HEK293 (cell line): Measurements from ENCODE around the gene COX19.
A peak's percentile ranks its signal among the peaks of the same experiment; 100 is the strongest.

Source experiments
- BCL11A ChIP-seq: fragments of 450-650 bp; formaldehyde crosslinking; IDR thresholded peaks from 2 replicates; pipeline ENCODE4 v1.5.1; 2016; ENCODE audit warnings: low read depth, missing biosample characterization, missing genetic modification characterization
- GLIS1 ChIP-seq: fragments of 450-650 bp; formaldehyde crosslinking; IDR thresholded peaks from 2 replicates; pipeline ENCODE4 v1.5.1; 2016; ENCODE audit warnings: missing biosample characterization, missing genetic modification characterization
- GLIS2 ChIP-seq: fragments of 450-650 bp; formaldehyde crosslinking; IDR thresholded peaks from 2 replicates; pipeline ENCODE4 v1.5.1; 2016; ENCODE audit warnings: missing biosample characterization, missing genetic modification characterization
- IKZF3 ChIP-seq: fragments of 450-650 bp; IDR thresholded peaks from 2 replicates; pipeline ENCODE4 v1.5.0; 2018; ENCODE audit warnings: missing biosample characterization, mild to moderate bottlenecking, missing genetic modification characterization, moderate library complexity
- YY1 ChIP-seq: fragments of 450-650 bp; formaldehyde crosslinking; IDR thresholded peaks from 2 replicates; pipeline ENCODE4 v1.5.1; 2018; ENCODE audit warnings: missing biosample characterization, missing genetic modification characterization
- ZBTB6 ChIP-seq: fragments of 450-650 bp; formaldehyde crosslinking; IDR thresholded peaks from 2 replicates; pipeline ENCODE4 v1.5.1; 2017; ENCODE audit warnings: missing biosample characterization, missing genetic modification characterization
- ZFHX2 ChIP-seq: fragments of 450-650 bp; formaldehyde crosslinking; conservative IDR thresholded peaks from 2 replicates; pipeline ENCODE4 v1.5.1; 2016; ENCODE audit warnings: missing biosample characterization, missing genetic modification characterization
- ZNF324 ChIP-seq: fragments of 450-650 bp; formaldehyde crosslinking; IDR thresholded peaks from 2 replicates; pipeline ENCODE4 v1.5.1; 2016; ENCODE audit warnings: missing biosample characterization, missing genetic modification characterization
- ZNF488 ChIP-seq: fragments of 450-650 bp; formaldehyde crosslinking; IDR thresholded peaks from 2 replicates; pipeline ENCODE4 v1.5.1; 2016; ENCODE audit warnings: missing biosample characterization, missing genetic modification characterization
- ZNF658 ChIP-seq: fragments of 450-650 bp; formaldehyde crosslinking; IDR thresholded peaks from 2 replicates; pipeline ENCODE4; 2016; ENCODE audit warnings: missing biosample characterization, missing genetic modification characterization
- ZNF704 ChIP-seq: fragments of 450-650 bp; formaldehyde crosslinking; IDR thresholded peaks from 2 replicates; pipeline ENCODE4 v1.5.1; 2016; ENCODE audit warnings: missing biosample characterization, missing genetic modification characterization
- ZNF747 ChIP-seq: fragments of 450-650 bp; formaldehyde crosslinking; IDR thresholded peaks from 2 replicates; pipeline ENCODE4 v1.5.1; 2016; ENCODE audit warnings: missing biosample characterization, missing genetic modification characterization
- ZNF792 ChIP-seq: fragments of 450-650 bp; formaldehyde crosslinking; IDR thresholded peaks from 2 replicates; pipeline ENCODE4 v1.5.1; 2016; ENCODE audit warnings: missing biosample characterization, missing genetic modification characterization
- ZSCAN30 ChIP-seq: fragments of 450-650 bp; IDR thresholded peaks from 2 replicates; pipeline ENCODE4 v1.5.1; 2018; ENCODE audit warnings: missing biosample characterization, mild to moderate bottlenecking, missing genetic modification characterization, moderate library complexity
- TF ChIP-seq, protein P1 (sequence below): fragments of 450-650 bp; formaldehyde crosslinking; IDR thresholded peaks from 2 replicates; pipeline ENCODE4 v1.5.1; 2017; ENCODE audit warnings: missing biosample characterization, mild to moderate bottlenecking, missing genetic modification characterization, moderate library complexity
- TF ChIP-seq, protein P2 (sequence below): fragments of 450-650 bp; formaldehyde crosslinking; IDR thresholded peaks from 2 replicates; pipeline ENCODE4 v1.5.1; 2016; ENCODE audit warnings: missing biosample characterization, missing genetic modification characterization
- TF ChIP-seq, protein P3 (sequence below): fragments of 450-650 bp; formaldehyde crosslinking; IDR thresholded peaks from 2 replicates; pipeline ENCODE4 v1.5.1; 2016; ENCODE audit warnings: missing biosample characterization, missing genetic modification characterization
- TF ChIP-seq, protein P4 (sequence below): fragments of 450-650 bp; formaldehyde crosslinking; IDR thresholded peaks from 2 replicates; pipeline ENCODE4 v1.5.0; 2017; ENCODE audit warnings: missing biosample characterization, missing genetic modification characterization, borderline replicate concordance
- TF ChIP-seq, protein P5 (sequence below): fragments of 450-650 bp; formaldehyde crosslinking; IDR thresholded peaks from 2 replicates; pipeline ENCODE4 v1.5.1; 2016; ENCODE audit warnings: missing biosample characterization, missing genetic modification characterization
- TF ChIP-seq, protein P6 (sequence below): fragments of 450-650 bp; formaldehyde crosslinking; IDR thresholded peaks from 2 replicates; pipeline ENCODE4 v1.5.1; 2016; ENCODE audit warnings: missing biosample characterization, missing genetic modification characterization

The COX19 gene

GRCh38 chr7:992709-993607, 17.6 kb upstream of the COX19 start (continued):
- no peak for TF ChIP-seq ZNF747 (tag by site-specific recombination)
- TF ChIP-seq, protein P1, sequence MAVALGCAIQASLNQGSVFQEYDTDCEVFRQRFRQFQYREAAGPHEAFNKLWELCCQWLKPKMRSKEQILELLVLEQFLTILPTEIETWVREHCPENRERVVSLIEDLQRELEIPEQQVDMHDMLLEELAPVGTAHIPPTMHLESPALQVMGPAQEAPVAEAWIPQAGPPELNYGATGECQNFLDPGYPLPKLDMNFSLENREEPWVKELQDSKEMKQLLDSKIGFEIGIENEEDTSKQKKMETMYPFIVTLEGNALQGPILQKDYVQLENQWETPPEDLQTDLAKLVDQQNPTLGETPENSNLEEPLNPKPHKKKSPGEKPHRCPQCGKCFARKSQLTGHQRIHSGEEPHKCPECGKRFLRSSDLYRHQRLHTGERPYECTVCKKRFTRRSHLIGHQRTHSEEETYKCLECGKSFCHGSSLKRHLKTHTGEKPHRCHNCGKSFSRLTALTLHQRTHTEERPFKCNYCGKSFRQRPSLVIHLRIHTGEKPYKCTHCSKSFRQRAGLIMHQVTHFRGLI (tag by site-specific recombination): peak; percentile 45; the same call in 1 of the 2 replicates
- no peak for TF ChIP-seq ZBTB6
- no peak for TF ChIP-seq YY1 (tag by site-specific recombination)
- TF ChIP-seq, protein P2, sequence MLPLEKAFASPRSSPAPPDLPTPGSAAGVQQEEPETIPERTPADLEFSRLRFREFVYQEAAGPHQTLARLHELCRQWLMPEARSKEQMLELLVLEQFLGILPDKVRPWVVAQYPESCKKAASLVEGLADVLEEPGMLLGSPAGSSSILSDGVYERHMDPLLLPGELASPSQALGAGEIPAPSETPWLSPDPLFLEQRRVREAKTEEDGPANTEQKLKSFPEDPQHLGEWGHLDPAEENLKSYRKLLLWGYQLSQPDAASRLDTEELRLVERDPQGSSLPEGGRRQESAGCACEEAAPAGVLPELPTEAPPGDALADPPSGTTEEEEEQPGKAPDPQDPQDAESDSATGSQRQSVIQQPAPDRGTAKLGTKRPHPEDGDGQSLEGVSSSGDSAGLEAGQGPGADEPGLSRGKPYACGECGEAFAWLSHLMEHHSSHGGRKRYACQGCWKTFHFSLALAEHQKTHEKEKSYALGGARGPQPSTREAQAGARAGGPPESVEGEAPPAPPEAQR (tag by site-specific recombination): no peak
- TF ChIP-seq, protein P3, sequence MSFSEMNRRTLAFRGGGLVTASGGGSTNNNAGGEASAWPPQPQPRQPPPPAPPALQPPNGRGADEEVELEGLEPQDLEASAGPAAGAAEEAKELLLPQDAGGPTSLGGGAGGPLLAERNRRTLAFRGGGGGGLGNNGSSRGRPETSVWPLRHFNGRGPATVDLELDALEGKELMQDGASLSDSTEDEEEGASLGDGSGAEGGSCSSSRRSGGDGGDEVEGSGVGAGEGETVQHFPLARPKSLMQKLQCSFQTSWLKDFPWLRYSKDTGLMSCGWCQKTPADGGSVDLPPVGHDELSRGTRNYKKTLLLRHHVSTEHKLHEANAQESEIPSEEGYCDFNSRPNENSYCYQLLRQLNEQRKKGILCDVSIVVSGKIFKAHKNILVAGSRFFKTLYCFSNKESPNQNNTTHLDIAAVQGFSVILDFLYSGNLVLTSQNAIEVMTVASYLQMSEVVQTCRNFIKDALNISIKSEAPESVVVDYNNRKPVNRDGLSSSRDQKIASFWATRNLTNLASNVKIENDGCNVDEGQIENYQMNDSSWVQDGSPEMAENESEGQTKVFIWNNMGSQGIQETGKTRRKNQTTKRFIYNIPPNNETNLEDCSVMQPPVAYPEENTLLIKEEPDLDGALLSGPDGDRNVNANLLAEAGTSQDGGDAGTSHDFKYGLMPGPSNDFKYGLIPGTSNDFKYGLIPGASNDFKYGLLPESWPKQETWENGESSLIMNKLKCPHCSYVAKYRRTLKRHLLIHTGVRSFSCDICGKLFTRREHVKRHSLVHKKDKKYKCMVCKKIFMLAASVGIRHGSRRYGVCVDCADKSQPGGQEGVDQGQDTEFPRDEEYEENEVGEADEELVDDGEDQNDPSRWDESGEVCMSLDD (tag by site-specific recombination): 0 out of 2 replicates have a peak, but pooled peaks have one; percentile 67
- TF ChIP-seq, protein P4, sequence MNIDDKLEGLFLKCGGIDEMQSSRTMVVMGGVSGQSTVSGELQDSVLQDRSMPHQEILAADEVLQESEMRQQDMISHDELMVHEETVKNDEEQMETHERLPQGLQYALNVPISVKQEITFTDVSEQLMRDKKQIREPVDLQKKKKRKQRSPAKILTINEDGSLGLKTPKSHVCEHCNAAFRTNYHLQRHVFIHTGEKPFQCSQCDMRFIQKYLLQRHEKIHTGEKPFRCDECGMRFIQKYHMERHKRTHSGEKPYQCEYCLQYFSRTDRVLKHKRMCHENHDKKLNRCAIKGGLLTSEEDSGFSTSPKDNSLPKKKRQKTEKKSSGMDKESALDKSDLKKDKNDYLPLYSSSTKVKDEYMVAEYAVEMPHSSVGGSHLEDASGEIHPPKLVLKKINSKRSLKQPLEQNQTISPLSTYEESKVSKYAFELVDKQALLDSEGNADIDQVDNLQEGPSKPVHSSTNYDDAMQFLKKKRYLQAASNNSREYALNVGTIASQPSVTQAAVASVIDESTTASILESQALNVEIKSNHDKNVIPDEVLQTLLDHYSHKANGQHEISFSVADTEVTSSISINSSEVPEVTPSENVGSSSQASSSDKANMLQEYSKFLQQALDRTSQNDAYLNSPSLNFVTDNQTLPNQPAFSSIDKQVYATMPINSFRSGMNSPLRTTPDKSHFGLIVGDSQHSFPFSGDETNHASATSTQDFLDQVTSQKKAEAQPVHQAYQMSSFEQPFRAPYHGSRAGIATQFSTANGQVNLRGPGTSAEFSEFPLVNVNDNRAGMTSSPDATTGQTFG (tag by site-specific recombination): no peak
- TF ChIP-seq BCL11A (tag by site-specific recombination): peak; percentile 41; the same call in 1 of the 2 replicates
- TF ChIP-seq ZFHX2 (tag by site-specific recombination): peak; percentile 97
- TF ChIP-seq ZNF488: no peak
- no peak for TF ChIP-seq ZNF704 (tag by site-specific recombination)
- TF ChIP-seq ZNF792 (tag by site-specific recombination): no peak
- TF ChIP-seq ZSCAN30 (tag by site-specific recombination): peak; percentile 92
- TF ChIP-seq IKZF3 (tag by site-specific recombination): peak; percentile 86
- TF ChIP-seq, protein P5, sequence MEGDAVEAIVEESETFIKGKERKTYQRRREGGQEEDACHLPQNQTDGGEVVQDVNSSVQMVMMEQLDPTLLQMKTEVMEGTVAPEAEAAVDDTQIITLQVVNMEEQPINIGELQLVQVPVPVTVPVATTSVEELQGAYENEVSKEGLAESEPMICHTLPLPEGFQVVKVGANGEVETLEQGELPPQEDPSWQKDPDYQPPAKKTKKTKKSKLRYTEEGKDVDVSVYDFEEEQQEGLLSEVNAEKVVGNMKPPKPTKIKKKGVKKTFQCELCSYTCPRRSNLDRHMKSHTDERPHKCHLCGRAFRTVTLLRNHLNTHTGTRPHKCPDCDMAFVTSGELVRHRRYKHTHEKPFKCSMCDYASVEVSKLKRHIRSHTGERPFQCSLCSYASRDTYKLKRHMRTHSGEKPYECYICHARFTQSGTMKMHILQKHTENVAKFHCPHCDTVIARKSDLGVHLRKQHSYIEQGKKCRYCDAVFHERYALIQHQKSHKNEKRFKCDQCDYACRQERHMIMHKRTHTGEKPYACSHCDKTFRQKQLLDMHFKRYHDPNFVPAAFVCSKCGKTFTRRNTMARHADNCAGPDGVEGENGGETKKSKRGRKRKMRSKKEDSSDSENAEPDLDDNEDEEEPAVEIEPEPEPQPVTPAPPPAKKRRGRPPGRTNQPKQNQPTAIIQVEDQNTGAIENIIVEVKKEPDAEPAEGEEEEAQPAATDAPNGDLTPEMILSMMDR: peak; percentile 100
- TF ChIP-seq, protein P6, sequence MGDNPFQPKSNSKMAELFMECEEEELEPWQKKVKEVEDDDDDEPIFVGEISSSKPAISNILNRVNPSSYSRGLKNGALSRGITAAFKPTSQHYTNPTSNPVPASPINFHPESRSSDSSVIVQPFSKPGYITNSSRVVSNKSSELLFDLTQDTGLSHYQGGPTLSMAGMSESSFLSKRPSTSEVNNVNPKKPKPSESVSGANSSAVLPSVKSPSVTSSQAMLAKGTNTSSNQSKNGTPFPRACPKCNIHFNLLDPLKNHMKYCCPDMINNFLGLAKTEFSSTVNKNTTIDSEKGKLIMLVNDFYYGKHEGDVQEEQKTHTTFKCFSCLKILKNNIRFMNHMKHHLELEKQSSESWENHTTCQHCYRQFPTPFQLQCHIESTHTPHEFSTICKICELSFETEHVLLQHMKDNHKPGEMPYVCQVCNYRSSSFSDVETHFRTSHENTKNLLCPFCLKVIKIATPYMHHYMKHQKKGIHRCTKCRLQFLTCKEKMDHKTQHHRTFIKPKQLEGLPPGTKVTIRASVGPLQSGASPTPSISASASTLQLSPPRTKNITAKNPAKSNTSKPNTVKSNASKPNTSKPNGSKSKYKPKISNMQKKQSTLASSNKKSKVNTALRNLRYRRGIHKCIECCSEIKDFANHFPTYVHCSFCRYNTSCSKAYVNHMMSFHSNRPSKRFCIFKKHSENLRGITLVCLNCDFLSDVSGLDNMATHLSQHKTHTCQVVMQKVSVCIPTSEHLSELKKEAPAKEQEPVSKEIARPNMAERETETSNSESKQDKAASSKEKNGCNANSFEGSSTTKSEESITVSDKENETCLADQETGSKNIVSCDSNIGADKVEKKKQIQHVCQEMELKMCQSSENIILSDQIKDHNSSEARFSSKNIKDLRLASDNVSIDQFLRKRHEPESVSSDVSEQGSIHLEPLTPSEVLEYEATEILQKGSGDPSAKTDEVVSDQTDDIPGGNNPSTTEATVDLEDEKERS: no peak
- peak; percentile 77; the same call in 1 of the 2 replicates for TF ChIP-seq ZNF324 (tag by site-specific recombination)
- no peak for TF ChIP-seq ZNF658 (tag by site-specific recombination)
- peak; percentile 88 for TF ChIP-seq GLIS1
- TF ChIP-seq GLIS2: peak; percentile 73
